ENCODE results near the gene CCSER2. TPM values are rescaled to one million over a fixed set of nuclear protein-coding genes. Genes with fewer than 3 reads are reported as not detected.

CCSER2 gene
- total RNA-seq, 4 donors from 2014 or later = 50.1 to 71.0 (median 58.4) TPM

GRCh38 chr10:84294766-84295447 is 33.5 kb upstream of the CCSER2 start:
- H3K9me3 ChIP-seq = no peaks in the 10 kb centered on the region
- H3K27ac ChIP-seq = no peak overlapping the region
- no peak overlapping the region for H3K4me3 ChIP-seq (replicated peaks in 1 of 3)
- no peaks in the 10 kb centered on the region for H3K4me1 ChIP-seq
- H3K27me3 ChIP-seq = no peaks in the 10 kb centered on the region
- TF ChIP-seq CTCF (IDR thresholded peaks at IDR 0.05) (no peak), POLR2A (IDR thresholded peaks at IDR 0.05) (no peak)
- no peak for DNase-seq
- intact Hi-C loops (cut with DNase I) = no loop called here
- 86 to 100% methylated on average over 1 of the region's 1 CpG for WGBS, 2 donors
- H3K36me3 ChIP-seq = no peaks in the 10 kb centered on the region

GRCh38 chr10:84296091-84296981 is 32.1 kb upstream of the CCSER2 start:
- TF ChIP-seq POLR2A (IDR thresholded peaks at IDR 0.05) = no peak
- TF ChIP-seq CTCF (IDR thresholded peaks at IDR 0.05) = no peak
- Histone ChIP-seq H3K4me1 (no peaks in the 10 kb centered on the region), H3K27ac (no peak overlapping the region), H3K36me3 (no peaks in the 10 kb centered on the region), H3K27me3 (no peaks in the 10 kb centered on the region), H3K4me3 (replicated peaks in 1 of 3) (no peak overlapping the region), H3K9me3 (no peaks in the 10 kb centered on the region)
- intact Hi-C loops (cut with DNase I) = no loop called here
- DNase-seq = no peak
- 48 to 56% methylated on average over 10 of the region's 10 CpGs for WGBS, 2 donors

- no peaks in the 10 kb centered on the region for H3K27me3 ChIP-seq
- TF ChIP-seq CTCF (IDR thresholded peaks at IDR 0.05) = no peak
- no peaks in the 10 kb centered on the region for H3K9me3 ChIP-seq
- H3K4me1 ChIP-seq = no peaks in the 10 kb centered on the region
- intact Hi-C loops (cut with DNase I) = no loop called here
- no peaks in the 10 kb centered on the region for H3K36me3 ChIP-seq
- DNase-seq = no peak
- H3K4me3 ChIP-seq (replicated peaks in 1 of 3) = no peak overlapping the region
- H3K27ac ChIP-seq = no peak overlapping the region
- 82 to 87% methylated on average over 3 of the region's 3 CpGs for WGBS, 2 donors
Measured at GRCh38 chr10:84298057-84298456, 30.3 kb upstream of the CCSER2 start.

GRCh38 chr10:84302223-84302622 is 26.2 kb upstream of the CCSER2 start:
- WGBS, 2 donors = 64 to 66% methylated on average over 2 of the region's 2 CpGs
- intact Hi-C loops (cut with DNase I) = no loop called here
- Histone ChIP-seq H3K4me3 (replicated peaks in 1 of 3) (no peak overlapping the region), H3K27ac (no peak overlapping the region), H3K27me3 (no peaks in the 10 kb centered on the region), H3K36me3 (no peaks in the 10 kb centered on the region), H3K9me3 (no peaks in the 10 kb centered on the region), H3K4me1 (no peaks in the 10 kb centered on the region)
- no peak for TF ChIP-seq CTCF (IDR thresholded peaks at IDR 0.05)
- TF ChIP-seq POLR2A (IDR thresholded peaks at IDR 0.05) = no peak
- DNase-seq = no peak

Measured in thyroid gland (tissue), 4 donors.